Measurements from ENCODE around the gene DHX30. TPM values are rescaled to one million over a fixed set of nuclear protein-coding genes. Genes with fewer than 3 reads are reported as not detected.
"Not testable (repeated sequence)": the region's sequence is repeated elsewhere in the genome, so short reads cannot be mapped to it uniquely, and the experiment has no call there.

DHX30 gene
- total RNA-seq, 6 donors from 2014 or later, result 57.0 to 105 (median 72.8) TPM

DNA sequence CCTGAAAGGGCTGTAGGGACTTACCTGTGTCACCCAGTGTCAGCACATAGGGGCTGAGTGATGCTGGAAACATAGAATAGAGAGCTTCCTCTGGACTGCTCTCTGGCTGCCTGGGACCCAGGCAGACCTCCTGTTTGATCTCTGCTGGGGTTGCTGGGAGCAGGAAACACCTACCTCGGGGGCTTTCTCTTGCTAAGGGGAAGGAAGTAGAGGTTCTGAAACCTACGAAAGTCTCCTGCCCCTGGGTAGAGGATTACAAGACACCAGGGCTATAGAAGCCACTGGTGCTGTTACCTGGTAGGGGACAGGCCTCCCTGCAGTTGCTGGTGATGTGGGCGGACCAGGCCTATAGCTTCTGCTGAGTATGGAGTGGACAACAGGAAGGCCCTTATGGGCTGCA lies 81.7 kb downstream of the DHX30 start:
- H3K36me3 ChIP-seq, result peaks cover 0 to 21% (median 4%) of the 10 kb centered on the region in 4 donors
- no peak for DNase-seq
- H3K27me3 ChIP-seq, result no peaks in the 10 kb centered on the region
- no peaks in the 10 kb centered on the region for H3K4me1 ChIP-seq
- ATAC-seq (ENCODE audit: low FRiP score in 2 of 2), result no peak
- no peak overlapping the region for H3K27ac ChIP-seq
- TF ChIP-seq, protein P1, sequence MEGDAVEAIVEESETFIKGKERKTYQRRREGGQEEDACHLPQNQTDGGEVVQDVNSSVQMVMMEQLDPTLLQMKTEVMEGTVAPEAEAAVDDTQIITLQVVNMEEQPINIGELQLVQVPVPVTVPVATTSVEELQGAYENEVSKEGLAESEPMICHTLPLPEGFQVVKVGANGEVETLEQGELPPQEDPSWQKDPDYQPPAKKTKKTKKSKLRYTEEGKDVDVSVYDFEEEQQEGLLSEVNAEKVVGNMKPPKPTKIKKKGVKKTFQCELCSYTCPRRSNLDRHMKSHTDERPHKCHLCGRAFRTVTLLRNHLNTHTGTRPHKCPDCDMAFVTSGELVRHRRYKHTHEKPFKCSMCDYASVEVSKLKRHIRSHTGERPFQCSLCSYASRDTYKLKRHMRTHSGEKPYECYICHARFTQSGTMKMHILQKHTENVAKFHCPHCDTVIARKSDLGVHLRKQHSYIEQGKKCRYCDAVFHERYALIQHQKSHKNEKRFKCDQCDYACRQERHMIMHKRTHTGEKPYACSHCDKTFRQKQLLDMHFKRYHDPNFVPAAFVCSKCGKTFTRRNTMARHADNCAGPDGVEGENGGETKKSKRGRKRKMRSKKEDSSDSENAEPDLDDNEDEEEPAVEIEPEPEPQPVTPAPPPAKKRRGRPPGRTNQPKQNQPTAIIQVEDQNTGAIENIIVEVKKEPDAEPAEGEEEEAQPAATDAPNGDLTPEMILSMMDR (IDR thresholded peaks at IDR 0.05), result no peak
- TF ChIP-seq POLR2A (IDR thresholded peaks at IDR 0.05) (no peak), POLR2AphosphoS5 (IDR thresholded peaks at IDR 0.05) (no peak), EP300 (IDR thresholded peaks at IDR 0.05) (no peak)
- no peak overlapping the region for H3K4me3 ChIP-seq
- 77 to 80% methylated on average over 3 of the region's 3 CpGs for WGBS, 2 donors
- no peaks in the 10 kb centered on the region for H3K9me3 ChIP-seq

DNA sequence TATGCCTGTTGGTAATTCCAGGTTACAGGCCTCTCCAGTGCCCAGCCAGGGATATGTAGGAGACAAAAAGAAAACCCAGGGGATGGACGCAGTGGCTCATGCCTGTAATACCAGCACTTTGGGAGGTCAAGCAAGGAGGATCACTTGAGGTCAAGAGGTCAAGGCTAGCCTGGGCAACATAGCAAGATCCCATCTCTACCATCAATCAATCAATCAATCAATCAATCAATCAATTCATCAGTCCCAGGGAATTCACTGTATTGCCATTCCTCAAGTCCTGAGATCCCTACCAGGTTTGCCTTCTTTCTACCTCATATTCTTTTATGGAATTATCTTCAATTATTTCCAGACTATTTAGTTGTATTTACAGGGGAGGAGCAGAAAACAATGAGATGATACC lies 82.2 kb downstream of the DHX30 start:
- DNase-seq, result no peak
- Histone ChIP-seq H3K9me3 (no peaks in the 10 kb centered on the region), H3K36me3 (peaks cover 0 to 21% (median 4%) of the 10 kb centered on the region in 4 donors), H3K27ac (no peak overlapping the region), H3K27me3 (no peaks in the 10 kb centered on the region), H3K4me3 (no peak overlapping the region), H3K4me1 (peaks cover 0 to 4% (median 0%) of the 10 kb centered on the region in 4 donors)
- 89 to 100% methylated on average over 1 of the region's 1 CpG for WGBS, 2 donors
- no peak for ATAC-seq (ENCODE audit: low FRiP score in 2 of 2)
- TF ChIP-seq POLR2A (IDR thresholded peaks at IDR 0.05) (no peak), POLR2AphosphoS5 (IDR thresholded peaks at IDR 0.05) (no peak), EP300 (IDR thresholded peaks at IDR 0.05) (no peak)
- TF ChIP-seq, protein P1 (IDR thresholded peaks at IDR 0.05), result no peak

DNA sequence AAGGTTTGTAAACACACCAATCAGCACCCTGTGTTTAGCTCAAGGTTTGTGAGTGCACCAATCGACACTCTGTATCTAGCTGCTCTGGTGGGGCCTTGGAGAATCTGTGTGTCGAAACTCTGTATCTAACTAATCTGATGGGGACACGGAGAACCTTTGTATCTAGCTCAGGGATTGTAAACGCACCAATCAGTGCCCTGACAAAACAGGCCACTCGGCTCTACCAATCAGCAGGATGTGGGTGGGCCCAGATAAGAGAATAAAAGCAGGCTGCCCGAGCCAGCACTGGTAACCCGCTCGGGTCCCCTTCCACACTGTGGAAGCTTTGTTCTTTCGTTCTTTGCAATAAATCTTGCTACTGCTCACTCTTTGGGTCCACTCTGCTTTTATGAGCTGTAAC lies 85.1 kb downstream of the DHX30 start:
- H3K27me3 ChIP-seq; ATAC-seq (ENCODE audit: low FRiP score in 2 of 2); H3K4me3 ChIP-seq; DNase-seq; H3K27ac ChIP-seq; H3K9me3 ChIP-seq: not testable (repeated sequence)
- peaks cover 0 to 41% (median 19%) of the 10 kb centered on the region in 4 donors for H3K36me3 ChIP-seq
- peaks cover 0 to 14% (median 2%) of the 10 kb centered on the region in 4 donors for H3K4me1 ChIP-seq
- WGBS, 2 donors, result 95 to 97% methylated on average over 9 of the region's 9 CpGs

DNA sequence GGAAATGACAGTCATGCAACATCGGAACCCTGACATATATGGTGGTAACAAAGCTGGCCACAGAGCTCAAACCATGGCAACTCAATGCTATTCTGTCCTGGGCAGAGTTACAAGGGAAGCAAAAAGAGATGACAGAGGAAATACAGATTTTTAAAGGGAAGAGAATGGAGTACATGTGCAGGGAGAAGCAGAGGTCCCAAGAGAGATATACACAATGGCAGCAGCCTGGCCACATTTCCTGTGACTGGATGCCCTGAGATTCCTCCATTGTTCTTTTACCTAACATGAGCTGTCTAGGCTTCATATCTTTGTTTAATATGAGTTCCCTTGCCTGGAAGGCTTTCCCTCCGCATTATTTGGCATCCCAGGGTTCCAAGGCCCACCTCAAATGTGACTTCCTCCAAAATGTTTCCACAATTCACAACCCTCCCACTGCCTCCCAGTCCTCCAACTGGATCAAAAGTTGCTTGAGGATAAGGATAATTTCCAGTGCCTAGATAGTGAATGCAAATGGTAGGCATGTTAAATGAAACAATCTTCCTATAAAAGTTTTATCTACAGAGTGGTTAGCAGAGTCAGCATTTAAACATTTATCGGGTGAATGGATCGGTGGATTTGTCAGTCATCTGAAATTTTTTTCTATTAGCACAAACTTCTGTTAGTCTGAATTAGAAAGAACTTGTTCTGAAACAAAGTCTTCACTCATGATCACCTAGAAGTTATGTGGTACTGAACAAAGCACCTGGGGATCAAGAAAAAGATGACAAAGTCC lies 86.2 kb downstream of the DHX30 start:
- Histone ChIP-seq H3K4me3 (no peak overlapping the region), H3K27ac (no peak overlapping the region), H3K27me3 (no peaks in the 10 kb centered on the region), H3K36me3 (peaks cover 0 to 46% (median 19%) of the 10 kb centered on the region in 4 donors), H3K4me1 (peaks cover 0 to 14% (median 2%) of the 10 kb centered on the region in 4 donors), H3K9me3 (no peaks in the 10 kb centered on the region)
- TF ChIP-seq EP300 (IDR thresholded peaks at IDR 0.05) (no peak), POLR2A (IDR thresholded peaks at IDR 0.05) (no peak), POLR2AphosphoS5 (IDR thresholded peaks at IDR 0.05) (no peak)
- TF ChIP-seq, protein P1 (IDR thresholded peaks at IDR 0.05), result no peak
- 88 to 94% methylated on average over 4 of the region's 4 CpGs for WGBS, 2 donors
- no peak for DNase-seq
- no peak for ATAC-seq (ENCODE audit: low FRiP score in 2 of 2)

DNA sequence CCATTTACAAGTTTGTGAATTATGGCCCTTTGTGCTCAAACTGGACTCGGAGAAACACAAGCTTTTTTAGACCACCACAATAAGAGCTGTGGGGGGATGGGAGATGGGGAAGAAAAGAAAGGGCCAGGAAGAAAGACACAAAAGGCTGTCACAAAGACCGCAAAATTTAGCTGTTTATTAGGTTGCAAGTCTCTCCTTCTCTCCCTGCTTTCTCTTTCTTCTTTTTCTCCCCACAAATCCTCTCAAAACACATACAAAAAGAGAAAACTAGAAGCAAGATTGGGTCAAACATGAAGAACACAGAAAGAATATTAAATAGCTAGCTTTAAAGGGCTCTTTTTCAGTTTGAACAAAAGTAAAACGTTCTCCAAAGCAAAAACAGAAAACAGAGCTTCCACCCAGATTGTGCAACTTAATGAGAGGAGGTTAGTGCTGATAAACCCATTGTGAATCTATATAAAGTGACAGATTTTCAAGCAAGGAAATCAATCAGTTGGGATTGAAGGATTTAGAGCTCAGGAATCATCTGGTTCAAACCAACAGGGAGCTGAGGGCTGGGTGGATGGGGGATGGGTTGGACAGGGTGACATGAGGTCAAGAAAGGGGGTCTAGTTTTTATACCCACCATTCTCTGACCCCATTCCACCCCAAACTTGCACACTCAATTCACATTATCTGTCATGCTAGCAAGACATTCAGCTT lies 87.3 kb downstream of the DHX30 start:
- Histone ChIP-seq H3K9me3 (no peaks in the 10 kb centered on the region), H3K27ac (peak overlapping the region in 3 of 4 donors; percentile 19 to 35 (median 33)), H3K27me3 (no peaks in the 10 kb centered on the region), H3K4me1 (peaks cover 0 to 14% (median 2%) of the 10 kb centered on the region in 4 donors), H3K36me3 (peaks cover 0 to 45% (median 18%) of the 10 kb centered on the region in 4 donors), H3K4me3 (no peak overlapping the region)
- TF ChIP-seq POLR2A (IDR thresholded peaks at IDR 0.05) (no peak), EP300 (IDR thresholded peaks at IDR 0.05) (no peak), POLR2AphosphoS5 (IDR thresholded peaks at IDR 0.05) (no peak)
- TF ChIP-seq, protein P1 (IDR thresholded peaks at IDR 0.05), result no peak
- DNase-seq (no peak), ATAC-seq (ENCODE audit: low FRiP score in 2 of 2) (peak in 1 of 2 donors; percentile 37)
- 66 to 74% methylated on average over 3 of the region's 3 CpGs for WGBS, 2 donors

Data from upper lobe of left lung (tissue), 6 donors.